Activated CD8-positive, alpha-beta memory T cell treated with anti-CD3 and anti-CD28 coated beads, Interleukin-2, amount 10 ng/mL, durations not matched to agents 7 days and 5 days (primary cell): ENCODE data around the gene E2F6. TPM values are rescaled to one million over a fixed set of nuclear protein-coding genes. Genes with fewer than 3 reads are reported as not detected.

ENCODE experiments used
- ATAC-seq: fragments of 150-1000 bp; cut with Tn5 transposase; one replicate; pipeline ENCODE4 v1.10.0; 2021; ENCODE audit warnings: moderate library complexity
- CTCF ChIA-PET: fragments of 350-600 bp; sonication (Branson Sonifier 250); formaldehyde crosslinking; loops from one replicate; lab custom pipeline; 2021; ENCODE audit warnings: antibody characterized with exemption; lab: Charles Lee
- DNase-seq: peaks from one replicate; pipeline ENCODE4 v3.0.0-alpha.2; 2020
- H3K27ac Mint-ChIP-seq: one replicate; pipeline ENCODE4 v1.8.0; 2021; ENCODE audit warnings: mild to moderate bottlenecking, mixed read lengths
- H3K27me3 Mint-ChIP-seq: one replicate; pipeline ENCODE4 v1.8.0; 2021; ENCODE audit warnings: mixed read lengths
- H3K36me3 Mint-ChIP-seq: one replicate; pipeline ENCODE4 v1.8.0; 2021; ENCODE audit warnings: mild to moderate bottlenecking, mixed read lengths
- H3K4me1 Mint-ChIP-seq: one replicate; pipeline ENCODE4 v1.8.0; 2021; ENCODE audit warnings: mixed read lengths
- H3K4me3 Mint-ChIP-seq: one replicate; pipeline ENCODE4 v1.8.0; 2021; ENCODE audit warnings: mild to moderate bottlenecking, moderate library complexity, mixed read lengths
- H3K9me3 Mint-ChIP-seq: one replicate; pipeline ENCODE4 v1.8.0; 2022; ENCODE audit warnings: low read depth, mixed read lengths
- total RNA-seq, 2 experiments: library from RNA; stranded (reverse); gene quantifications; one replicate each; pipeline ENCODE4 v1.2.3, GENCODE V29; 2021

Gene E2F6
- total RNA-seq, 2 experiments from 2014 or later: 7.5 to 11.8 TPM

GRCh38 chr2:11502740-11503292 is 36.9 kb upstream of the E2F6 start:
- Mint-ChIP-seq H3K36me3 (peaks cover 5% of the 10 kb centered on the region), H3K27me3 (no peaks in the 10 kb centered on the region), H3K9me3 (peaks cover 6% of the 10 kb centered on the region), H3K4me1 (peaks cover 41% of the 10 kb centered on the region), H3K27ac (no peak overlapping the region), H3K4me3 (no peak overlapping the region)
- no peak for DNase-seq
- CTCF ChIA-PET: no interaction called here
- no peak for ATAC-seq

DNA sequence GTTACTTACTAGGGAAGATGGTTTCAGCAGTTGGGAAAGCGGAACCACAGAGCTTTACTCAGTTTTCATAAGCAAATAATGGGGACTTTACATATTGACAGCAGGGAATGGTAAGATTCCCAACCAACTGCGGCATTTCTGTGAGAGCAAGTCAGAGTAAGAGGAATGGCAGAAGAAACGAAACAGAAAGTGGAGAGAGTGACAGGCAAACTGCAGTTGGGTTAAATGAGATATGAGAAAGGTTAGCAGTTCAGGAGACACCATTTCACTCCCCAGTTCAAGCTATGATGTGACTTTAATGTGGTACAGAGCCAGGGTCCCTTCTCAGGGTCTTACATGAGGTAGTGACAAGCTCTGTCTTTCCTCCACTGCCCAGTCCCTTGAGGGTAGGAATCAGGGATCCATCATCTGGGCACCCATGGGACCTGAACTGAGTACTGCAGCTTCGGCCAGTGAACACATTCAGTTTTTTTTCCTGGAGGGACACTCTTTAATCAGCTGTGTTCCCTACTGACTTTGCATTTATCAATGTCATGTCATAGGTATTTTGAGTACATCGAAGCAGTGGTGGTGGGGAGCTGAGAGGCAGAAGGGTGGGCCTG is 34.8 kb upstream of the E2F6 start:
- peak overlapping the region; percentile 23 for H3K4me3 Mint-ChIP-seq
- ATAC-seq (peak; percentile 44), DNase-seq (no peak)
- H3K27ac Mint-ChIP-seq: peak overlapping the region; percentile 27
- CTCF ChIA-PET: interaction anchor here (0.7 to 4.4 kb wide), 2 partner anchors 83 to 217 kb away, joined by 3 to 27 read pairs; no protein-coding TSS in a partner anchor
- no peaks in the 10 kb centered on the region for H3K27me3 Mint-ChIP-seq
- peaks cover 6% of the 10 kb centered on the region for H3K9me3 Mint-ChIP-seq
- peaks cover 5% of the 10 kb centered on the region for H3K36me3 Mint-ChIP-seq
- H3K4me1 Mint-ChIP-seq: peaks cover 35% of the 10 kb centered on the region

- DNase-seq (no peak), ATAC-seq (no peak)
- Mint-ChIP-seq H3K9me3 (peaks cover 6% of the 10 kb centered on the region), H3K4me1 (peaks cover 32% of the 10 kb centered on the region), H3K27me3 (no peaks in the 10 kb centered on the region), H3K27ac (no peak overlapping the region), H3K4me3 (no peak overlapping the region), H3K36me3 (peaks cover 4% of the 10 kb centered on the region)
- CTCF ChIA-PET: interaction anchor here (0.8 to 4.4 kb wide), 3 partner anchors 13 to 84 kb away, joined by 3 to 27 read pairs (median 3); no protein-coding TSS in a partner anchor
These were observed 33.3 kb upstream of the E2F6 start for GRCh38 chr2:11499081-11499743.

GRCh38 chr2:11498543-11499034 is 32.6 kb upstream of the E2F6 start:
- H3K4me1 Mint-ChIP-seq: peaks cover 32% of the 10 kb centered on the region
- ATAC-seq (peak; percentile 75), DNase-seq (peak; percentile 71)
- no peak overlapping the region for H3K27ac Mint-ChIP-seq
- CTCF ChIA-PET: interaction anchor here (0.8 to 4.4 kb wide), 3 partner anchors 12 to 85 kb away, joined by 3 to 27 read pairs (median 3); no protein-coding TSS in a partner anchor
- H3K27me3 Mint-ChIP-seq: no peaks in the 10 kb centered on the region
- H3K9me3 Mint-ChIP-seq: peaks cover 4% of the 10 kb centered on the region
- H3K4me3 Mint-ChIP-seq: no peak overlapping the region
- H3K36me3 Mint-ChIP-seq: peaks cover 3% of the 10 kb centered on the region

DNA sequence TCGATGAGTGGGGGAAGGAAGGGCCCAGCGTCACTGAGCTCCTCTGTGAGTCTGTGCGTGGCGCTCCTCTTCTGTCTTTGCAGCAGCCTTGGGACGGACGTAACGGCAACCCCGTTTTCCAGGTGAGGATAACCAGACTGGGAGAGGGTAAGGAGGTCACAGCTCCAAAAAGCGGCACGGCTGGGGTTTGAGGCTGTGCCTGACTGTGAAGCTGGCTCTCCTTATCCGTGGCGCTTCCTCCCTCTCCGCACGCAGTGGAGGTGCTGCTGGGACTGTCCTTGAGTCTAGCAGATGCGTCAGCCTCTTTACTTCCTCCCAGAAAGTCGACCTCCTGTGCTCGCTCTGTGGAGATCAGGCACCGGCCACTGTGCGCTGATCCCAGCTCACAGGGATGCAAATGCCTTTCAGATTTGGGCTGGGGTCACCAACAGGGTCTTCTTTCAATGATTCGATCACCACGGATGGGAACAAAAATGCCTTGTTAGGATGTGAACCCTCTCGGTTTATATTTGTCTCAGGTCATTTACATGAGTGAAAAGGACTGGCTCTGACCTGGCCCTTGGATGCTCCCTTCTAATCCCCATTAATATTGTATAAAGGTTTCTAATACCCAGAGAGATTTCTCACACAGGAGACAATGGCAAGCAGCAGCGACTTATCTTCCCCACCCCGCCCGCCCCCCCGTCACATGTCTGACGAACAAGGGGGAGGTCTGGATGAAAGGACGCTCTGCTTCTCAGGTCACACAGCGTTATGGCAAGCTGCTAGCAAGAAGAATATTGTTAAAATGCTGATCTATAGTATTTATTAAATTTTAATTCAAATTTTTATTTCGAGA is 30.1 kb upstream of the E2F6 start:
- Mint-ChIP-seq H3K27ac (no peak overlapping the region), H3K9me3 (no peaks in the 10 kb centered on the region), H3K4me3 (no peak overlapping the region), H3K36me3 (no peaks in the 10 kb centered on the region), H3K27me3 (peaks cover 11% of the 10 kb centered on the region), H3K4me1 (peaks cover 27% of the 10 kb centered on the region)
- DNase-seq: no peak
- no peak for ATAC-seq
- CTCF ChIA-PET: no interaction called here

GRCh38 chr2:11494310-11494709 is 28.3 kb upstream of the E2F6 start:
- CTCF ChIA-PET: interaction anchor here (1.1 to 1.9 kb wide), 2 partner anchors 11 to 17 kb away, joined by 3 to 6 read pairs; no protein-coding TSS in a partner anchor
- no peak for DNase-seq
- Mint-ChIP-seq H3K4me1 (peaks cover 17% of the 10 kb centered on the region), H3K27me3 (peaks cover 16% of the 10 kb centered on the region), H3K27ac (no peak overlapping the region), H3K9me3 (no peaks in the 10 kb centered on the region), H3K36me3 (no peaks in the 10 kb centered on the region), H3K4me3 (no peak overlapping the region)
- ATAC-seq: no peak

DNA sequence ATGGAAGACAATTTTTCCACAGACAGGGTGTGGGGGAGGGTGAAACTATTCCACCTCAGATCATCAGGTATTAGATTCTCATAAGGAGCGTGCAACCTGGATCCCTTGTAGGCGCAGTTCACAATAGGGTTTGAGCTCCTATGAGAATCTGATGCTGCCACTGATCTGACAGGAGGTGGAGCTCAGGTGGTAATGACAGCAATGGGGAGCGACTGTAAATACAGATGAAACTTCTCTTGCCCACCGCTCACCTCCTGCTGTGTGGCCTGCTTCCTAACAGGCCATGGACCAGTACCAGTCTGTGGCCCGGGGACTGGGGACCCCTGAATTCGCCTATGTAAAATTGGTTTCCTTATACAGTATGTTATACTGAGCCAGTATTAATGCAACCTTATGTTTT is 27.3 kb upstream of the E2F6 start:
- Mint-ChIP-seq H3K27ac (no peak overlapping the region), H3K4me3 (no peak overlapping the region), H3K36me3 (no peaks in the 10 kb centered on the region), H3K4me1 (peaks cover 6% of the 10 kb centered on the region), H3K27me3 (peaks cover 16% of the 10 kb centered on the region), H3K9me3 (no peaks in the 10 kb centered on the region)
- DNase-seq (no peak), ATAC-seq (no peak)
- CTCF ChIA-PET: interaction anchor here (1.1 kb wide), 1 partner anchor 9 kb away, joined by 3 read pairs; no protein-coding TSS in a partner anchor

DNA sequence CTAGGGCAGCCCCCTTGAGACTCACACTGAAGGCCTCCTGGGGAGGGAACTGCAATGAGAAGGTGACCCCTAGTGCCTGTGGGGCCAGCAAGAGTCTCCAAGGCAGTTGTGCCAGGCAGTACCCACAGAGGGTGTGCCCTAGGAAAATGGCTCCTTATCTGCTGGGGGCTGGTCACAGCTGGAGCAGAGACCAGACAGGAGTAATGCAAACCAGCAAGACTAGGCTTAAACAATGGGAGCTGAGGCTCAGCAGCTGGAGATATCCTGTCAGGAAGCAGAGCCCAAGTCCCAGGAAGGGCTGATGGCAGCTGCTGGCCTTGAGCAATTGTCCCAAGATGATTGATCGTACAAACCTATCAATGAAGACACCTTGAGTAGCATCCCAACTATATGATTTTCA is 26.8 kb upstream of the E2F6 start:
- Mint-ChIP-seq H3K27ac (no peak overlapping the region), H3K36me3 (no peaks in the 10 kb centered on the region), H3K4me1 (peaks cover 2% of the 10 kb centered on the region), H3K4me3 (no peak overlapping the region), H3K9me3 (no peaks in the 10 kb centered on the region), H3K27me3 (peaks cover 16% of the 10 kb centered on the region)
- CTCF ChIA-PET: no interaction called here
- ATAC-seq: no peak
- no peak for DNase-seq

DNA sequence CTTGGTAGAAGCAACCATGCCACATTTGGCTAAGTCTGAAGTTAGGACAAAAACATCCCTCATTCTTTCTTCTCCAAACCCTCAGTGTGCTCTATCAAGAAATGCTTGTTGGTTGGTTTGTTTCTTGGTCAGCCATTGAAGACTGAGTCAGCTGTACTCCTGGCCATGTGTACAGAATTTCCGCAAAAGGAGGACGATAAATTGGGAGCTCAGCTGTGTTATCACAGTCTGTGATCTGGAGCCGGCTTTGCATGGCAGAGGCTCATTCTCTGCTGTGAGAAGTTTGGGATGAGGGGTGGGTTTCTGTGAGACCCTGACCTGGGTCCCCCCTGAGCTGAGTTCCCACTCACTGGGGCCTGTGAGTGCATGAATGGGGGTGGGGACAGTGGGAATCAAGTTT is 26.3 kb upstream of the E2F6 start:
- Mint-ChIP-seq H3K4me1 (peaks cover 2% of the 10 kb centered on the region), H3K27me3 (peaks cover 20% of the 10 kb centered on the region), H3K27ac (no peak overlapping the region), H3K9me3 (no peaks in the 10 kb centered on the region), H3K36me3 (no peaks in the 10 kb centered on the region), H3K4me3 (no peak overlapping the region)
- ATAC-seq: no peak
- DNase-seq: no peak
- CTCF ChIA-PET: no interaction called here

- H3K27me3 Mint-ChIP-seq: peaks cover 23% of the 10 kb centered on the region
- DNase-seq (no peak), ATAC-seq (no peak)
- H3K27ac Mint-ChIP-seq: no peak overlapping the region
- CTCF ChIA-PET: interaction anchor here (1.6 kb wide), 1 partner anchor 91 kb away, joined by 5 read pairs; no protein-coding TSS in a partner anchor
- no peaks in the 10 kb centered on the region for H3K9me3 Mint-ChIP-seq
- no peaks in the 10 kb centered on the region for H3K4me1 Mint-ChIP-seq
- no peaks in the 10 kb centered on the region for H3K36me3 Mint-ChIP-seq
- H3K4me3 Mint-ChIP-seq: no peak overlapping the region
These were observed 25.5 kb upstream of the E2F6 start for GRCh38 chr2:11491348-11491933.

DNA sequence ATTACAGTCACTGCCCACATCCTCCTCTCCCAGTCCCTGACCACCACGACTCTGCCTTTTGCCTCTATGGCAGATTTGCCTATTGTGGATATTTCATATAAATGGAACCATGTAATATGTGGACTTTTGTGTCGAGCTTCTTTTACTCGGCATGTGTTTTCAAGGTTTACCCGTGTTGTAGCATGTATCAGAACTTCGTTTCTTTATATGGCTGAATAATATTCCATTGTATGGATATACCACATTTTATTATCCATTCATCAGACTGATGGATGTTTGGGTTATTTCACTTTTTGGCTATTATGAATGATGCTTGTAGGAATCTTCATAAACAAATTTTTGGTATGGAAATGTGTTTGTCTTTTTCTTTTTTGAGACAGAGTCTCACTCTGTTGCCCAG is 24.2 kb upstream of the E2F6 start:
- DNase-seq (no peak), ATAC-seq (no peak)
- no peaks in the 10 kb centered on the region for H3K9me3 Mint-ChIP-seq
- CTCF ChIA-PET: interaction anchor here (1.6 kb wide), 1 partner anchor 92 kb away, joined by 5 read pairs; no protein-coding TSS in a partner anchor
- peaks cover 35% of the 10 kb centered on the region for H3K27me3 Mint-ChIP-seq
- H3K4me1 Mint-ChIP-seq: no peaks in the 10 kb centered on the region
- no peaks in the 10 kb centered on the region for H3K36me3 Mint-ChIP-seq
- no peak overlapping the region for H3K27ac Mint-ChIP-seq
- no peak overlapping the region for H3K4me3 Mint-ChIP-seq

GRCh38 chr2:11488809-11489208 is 22.8 kb upstream of the E2F6 start:
- CTCF ChIA-PET: interaction anchor here (1.7 kb wide), 1 partner anchor 96 kb away, joined by 4 read pairs; no protein-coding TSS in a partner anchor
- no peaks in the 10 kb centered on the region for H3K4me1 Mint-ChIP-seq
- H3K9me3 Mint-ChIP-seq: no peaks in the 10 kb centered on the region
- no peak for ATAC-seq
- H3K36me3 Mint-ChIP-seq: no peaks in the 10 kb centered on the region
- peaks cover 48% of the 10 kb centered on the region for H3K27me3 Mint-ChIP-seq
- no peak overlapping the region for H3K4me3 Mint-ChIP-seq
- no peak for DNase-seq
- H3K27ac Mint-ChIP-seq: no peak overlapping the region
